K562 (cell line): ENCODE measurements around the gene CD72. TPM values are rescaled to one million over a fixed set of nuclear protein-coding genes. Genes with fewer than 3 reads are reported as not detected.

Experiments
- ATAC-seq: fragments of 200-7000 bp; cut with Tn5 transposase; 3 replicates; pipeline ENCODE4 v1.9.1; 2020; ENCODE audit warnings: moderate library complexity
- BruUV-seq: library from RNA; stranded (reverse); fragments of 400-500 nt; replicated peaks from 2 replicates; lab custom pipeline; 2021; lab: Mats Ljungman, UMichigan
- CTCF ChIA-PET: fragments of 300-600 bp; formaldehyde crosslinking; extraction: SDS; loops from one replicate; lab custom pipeline; 2021; ENCODE audit warnings: low intra/inter-chr PET ratio; lab: Yijun Ruan, JAX
- POLR2A ChIA-PET: fragments of 300-600, 350-650 bp; sonication (Branson Sonifier 250); formaldehyde crosslinking; extraction: SDS; loops from one replicate; lab custom pipeline; 2021; ENCODE audit warnings: antibody characterized with exemption, inconsistent platforms; lab: Yijun Ruan, JAX
- DNase-seq, 4 experiments: peaks; one replicate each; pipeline versions ENCODE4 v3.0.0 to v3.0.0-alpha.2; 2011 to 2018; ENCODE audit warnings: low spot score in 3 of 4, mixed read lengths in 3 of 4; ENCODE audit errors: extremely low read depth in 1 of 4
- FAIRE-seq: peaks from 2 replicates; lab custom pipeline; 2011; peaks lifted over from hg19 to GRCh38; lab: Jason Lieb, UNC
- H2AFZ ChIP-seq: 2 replicates; pipeline ENCODE4 v1.6.0; 2011; ENCODE audit warnings: low read depth, low read length, control low read depth, inconsistent platforms
- H3K27ac ChIP-seq: fragments of 200-600 bp; 3 replicates; pipeline ENCODE4 v1.8.0; 2011; ENCODE audit warnings: low read depth, mild to moderate bottlenecking, control low read depth, inconsistent platforms, low read length, moderate library complexity, mixed read lengths; ENCODE audit errors: extremely low read depth
- H3K27me3 ChIP-seq, 2 experiments: fragments of 300-600 bp in 1 of 2; 2 replicates in 1 of 2; 3 replicates in 1 of 2; pipeline versions ENCODE4 v1.6.0 to v1.8.0; 2011; ENCODE audit warnings: inconsistent platforms in 2 of 2, low read length in 2 of 2, mild to moderate bottlenecking in 1 of 2, mixed read lengths in 1 of 2, moderate library complexity in 1 of 2; ENCODE audit not compliant: control insufficient read depth in 2 of 2, insufficient read depth in 2 of 2
- H3K36me3 ChIP-seq: fragments of 300-600 bp; 3 replicates; pipeline ENCODE4 v1.8.0; 2011; ENCODE audit warnings: mild to moderate bottlenecking, low read length, inconsistent platforms; ENCODE audit not compliant: control insufficient read depth, insufficient read depth
- H3K4me1 ChIP-seq, 2 experiments: fragments of 200-600 bp in 1 of 2; replicated peaks in 1 of 2; 2 replicates in 1 of 2; 3 replicates in 1 of 2; pipeline versions ENCODE4 v1.5.1 to v1.8.0; 2011; ENCODE audit warnings: inconsistent platforms in 2 of 2, low read length in 2 of 2, mild to moderate bottlenecking in 1 of 2, mixed read lengths in 1 of 2, moderate library complexity in 1 of 2; ENCODE audit not compliant: control insufficient read depth in 2 of 2, insufficient read depth in 2 of 2
- H3K4me2 ChIP-seq: 2 replicates; pipeline ENCODE4 v1.6.1; 2011; ENCODE audit warnings: low read length, control low read depth, inconsistent platforms, mixed read lengths; ENCODE audit not compliant: insufficient read depth
- H3K4me3 ChIP-seq: fragments of 200-600 bp; sonication (generic), shearing (Covaris generic); 2 replicates; pipeline ENCODE4 v1.5.1; 2016; ENCODE audit warnings: control low read depth, inconsistent platforms
- H3K79me2 ChIP-seq: fragments of 200-600 bp; 3 replicates; pipeline ENCODE4 v1.8.0; 2011; ENCODE audit warnings: low read length, inconsistent platforms; ENCODE audit not compliant: control insufficient read depth, insufficient read depth
- H3K9ac ChIP-seq, 2 experiments: 2 replicates each; pipeline versions ENCODE4 v1.6.0 to v1.6.1; 2011; ENCODE audit warnings: low read depth in 2 of 2, low read length in 2 of 2, control low read depth in 1 of 2, inconsistent platforms in 1 of 2, mild to moderate bottlenecking in 1 of 2, mixed read lengths in 1 of 2; ENCODE audit not compliant: insufficient read depth in 1 of 2
- H3K9me1 ChIP-seq: one replicate; pipeline ENCODE4 v1.6.0; 2011; ENCODE audit warnings: inconsistent platforms, mild to moderate bottlenecking, low read length, moderate library complexity; ENCODE audit not compliant: control insufficient read depth, insufficient read depth
- H3K9me3 ChIP-seq: replicated peaks from 2 replicates; pipeline ENCODE4 v1.5.1; 2011; ENCODE audit warnings: low read depth, low read length, inconsistent platforms; ENCODE audit not compliant: control insufficient read depth, insufficient read depth
- H4K20me1 ChIP-seq: replicated peaks from 2 replicates; pipeline ENCODE4 v1.6.1; 2011; ENCODE audit warnings: low read length, inconsistent platforms, mixed read lengths; ENCODE audit not compliant: control insufficient read depth, insufficient read depth
- HDGF ChIP-seq: fragments of 450-650 bp; IDR thresholded peaks from 2 replicates; pipeline ENCODE4 v1.6.1; 2016
- YY1 ChIP-seq, 3 experiments: IDR thresholded peaks; 2 replicates each; pipeline ENCODE4 v1.6.1; 2011; ENCODE audit warnings: low read length in 2 of 3, mild to moderate bottlenecking in 2 of 3, moderate library complexity in 2 of 3, borderline replicate concordance in 1 of 3, control low read depth in 1 of 3, low read depth in 1 of 3; ENCODE audit not compliant: insufficient read depth in 3 of 3, insufficient replicate concordance in 2 of 3, control insufficient read depth in 1 of 3, insufficient read length in 1 of 3; ENCODE audit errors: extremely low read depth in 1 of 3
- WGBS: fragments of 100-300 bp; shearing (Covaris generic); methylation state at CpG from one replicate; pipeline ENCODE4 v1.1.6; 2016; ENCODE audit warnings: low coverage, mixed read lengths; ENCODE audit not compliant: insufficient coverage; ENCODE audit errors: missing lambda C conversion rate; 5-methylcytosine and 5-hydroxymethylcytosine counted together
- in situ Hi-C: fragments of 300-500 bp; cut with MboI; formaldehyde crosslinking; loops from 4 replicates; pipeline ENCODE4 v1.15.0; 2018; ENCODE audit warnings: inconsistent platforms, mixed read lengths
- intact Hi-C: fragments of 100-400 bp; cut with micrococcal nuclease; formaldehyde crosslinking; loops from 2 replicates; pipeline ENCODE4 v1.14.2; 2022
- polyA plus RNA-seq, 8 experiments: library from polyadenylated mRNA; depleted of rRNA in 4 of 8; stranded (reverse) in 5 of 8; unstranded in 3 of 8; fragments of >200 nt; fragmentation: Nextera tagmentation in 2 of 8; fragmentation: Illumina TruSeq in 1 of 8; extraction: Ambion mirVana in 2 of 8; extraction: Trizol in 1 of 8; gene quantifications; 2 replicates each; pipeline versions ENCODE4 v1.2.1 to v1.2.3, GENCODE V29; 2011 to 2014; ENCODE audit warnings: inconsistent platforms in 1 of 8, missing spikeins in 1 of 8
- total RNA-seq, 7 experiments: library from RNA; depleted of rRNA in 6 of 7; stranded (reverse); fragments of >200 nt in 6 of 7; fragmentation: Illumina TruSeq in 2 of 7; extraction: Trizol in 2 of 7; gene quantifications; 2 replicates each; pipeline versions ENCODE4 v1.2.1 to v1.2.3, GENCODE V29; 2011 to 2021; ENCODE audit warnings: low replicate concordance in 1 of 7
- TF ChIP-seq, protein P1 (sequence below): conservative IDR thresholded peaks from 2 replicates; pipeline ENCODE4 v1.6.1; 2011; ENCODE audit warnings: low read depth, mild to moderate bottlenecking, low read length; ENCODE audit not compliant: control insufficient read depth

Gene CD72
- total and polyA plus RNA-seq, 9 of the 15 experiments (the other 6 are each of a cell fraction or from before 2014, with no cell fraction given): 0.11 to 0.78 (median 0.27) TPM; not detected in 1

DNA sequence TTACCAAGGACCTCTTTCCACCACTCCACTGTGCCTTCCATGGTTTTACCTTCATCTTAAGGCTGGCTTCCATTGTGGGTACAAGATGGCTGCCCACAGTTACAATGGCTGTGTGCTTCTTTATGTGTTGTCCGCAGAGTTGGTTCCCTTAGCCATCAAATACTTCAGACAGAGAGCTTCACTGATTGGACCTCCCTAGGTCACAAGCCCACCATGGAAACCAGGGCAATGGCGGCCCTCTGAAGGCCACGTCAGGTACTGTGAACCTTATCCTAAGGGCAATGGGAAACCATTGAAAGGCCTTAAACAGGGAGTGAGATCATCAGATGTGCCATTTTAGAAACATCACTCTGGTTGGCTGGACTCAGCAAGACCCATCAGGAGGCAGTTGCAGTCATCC lies 49.7 kb upstream of the CD72 start:
- Histone ChIP-seq H3K4me3 (no peak overlapping the region), H3K36me3 (peaks cover 7% of the 10 kb centered on the region; the same call in 1 of the 3 replicates), H3K9ac (no peak overlapping the region), H3K79me2 (peaks cover 18% of the 10 kb centered on the region), H3K4me1 (peaks cover 10 to 13% of the 10 kb centered on the region in 2 experiments), H3K27ac (no peak overlapping the region), H2AFZ (no peak overlapping the region), H3K4me2 (no peak overlapping the region), H3K9me3 (no peaks in the 10 kb centered on the region), H3K9me1 (no peaks in the 10 kb centered on the region), H4K20me1 (no peaks in the 10 kb centered on the region), H3K27me3 (no peaks in the 10 kb centered on the region)
- DNase-seq (no peak), FAIRE-seq (no peak), ATAC-seq (no peak)
- POLR2A ChIA-PET: interaction anchor here (0.7 kb wide), 1 partner anchor 10 kb away, joined by 3 read pairs; the partner anchor contains the start of genes CCDC107 and RMRP
- 81% methylated on average over 3 of the region's 3 CpGs for WGBS
- TF ChIP-seq HDGF (no peak), YY1 (IDR thresholded peaks at IDR 0.05; ENCODE audit: borderline replicate concordance in 1 of 3, control insufficient read depth in 1 of 3, extremely low read depth in 1 of 3, insufficient read depth in 3 of 3, insufficient read length in 1 of 3, insufficient replicate concordance in 2 of 3, low read depth in 1 of 3, low read length in 2 of 3) (peak in 1 of 3 experiments; percentile 30)
- TF ChIP-seq, protein P1, sequence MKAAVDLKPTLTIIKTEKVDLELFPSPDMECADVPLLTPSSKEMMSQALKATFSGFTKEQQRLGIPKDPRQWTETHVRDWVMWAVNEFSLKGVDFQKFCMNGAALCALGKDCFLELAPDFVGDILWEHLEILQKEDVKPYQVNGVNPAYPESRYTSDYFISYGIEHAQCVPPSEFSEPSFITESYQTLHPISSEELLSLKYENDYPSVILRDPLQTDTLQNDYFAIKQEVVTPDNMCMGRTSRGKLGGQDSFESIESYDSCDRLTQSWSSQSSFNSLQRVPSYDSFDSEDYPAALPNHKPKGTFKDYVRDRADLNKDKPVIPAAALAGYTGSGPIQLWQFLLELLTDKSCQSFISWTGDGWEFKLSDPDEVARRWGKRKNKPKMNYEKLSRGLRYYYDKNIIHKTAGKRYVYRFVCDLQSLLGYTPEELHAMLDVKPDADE: no peak
- intact Hi-C loops: loop anchor here (10.0 kb wide), 1 partner anchor 147 kb away; the partner anchor contains the start of genes HINT2 and SPAG8
- BruUV-seq: no TSS peak
- CTCF ChIA-PET: no interaction called here
- in situ Hi-C loops: no loop called here
